Thyroid gland (tissue), 4 donors: ENCODE data around the gene SMARCC1. TPM values are rescaled to one million over a fixed set of nuclear protein-coding genes. Genes with fewer than 3 reads are reported as not detected.

ENCODE experiments used
- DNase-seq, 2 donors: peaks; one replicate each; pipeline ENCODE4 v3.0.0-alpha.2; 2019
- H3K27ac ChIP-seq, 3 donors: fragments of 200-600 bp; sonication (generic); 1 replicate in 2 of 3; 2 replicates in 1 of 3; pipeline ENCODE4 v1.5.1; 2016 to 2019; ENCODE audit warnings: mild to moderate bottlenecking in 1 of 3, moderate library complexity in 1 of 3
- H3K27me3 ChIP-seq: fragments of 200-600 bp; sonication (generic); one replicate; pipeline ENCODE4 v1.5.1; 2019
- H3K36me3 ChIP-seq, 2 donors: fragments of 200-600 bp; sonication (generic); one replicate each; pipeline ENCODE4 v1.5.1; 2016 to 2019
- H3K4me1 ChIP-seq, 2 donors: fragments of 200-600 bp; sonication (generic); one replicate each; pipeline ENCODE4 v1.5.1; 2017 to 2019
- H3K4me3 ChIP-seq, 3 donors: fragments of 200-600 bp; sonication (generic); replicated peaks in 1 of 3; 1 replicate in 2 of 3; 2 replicates in 1 of 3; pipeline ENCODE4 v1.5.1; 2016; ENCODE audit warnings: mild to moderate bottlenecking in 1 of 3
- H3K9me3 ChIP-seq: fragments of 200-600 bp; sonication (generic); one replicate; pipeline ENCODE4 v1.5.1; 2017
- CTCF ChIP-seq, 6 experiments: fragments of 200-600 bp in 3 of 6; fragments of 450-650 bp in 3 of 6; sonication (generic) in 3 of 6; IDR thresholded peaks; one replicate each; pipeline ENCODE4 v1.5.1; 2016 to 2019; ENCODE audit warnings: antibody characterized with exemption in 6 of 6, mild to moderate bottlenecking in 2 of 6, inconsistent platforms in 1 of 6, moderate library complexity in 1 of 6
- POLR2A ChIP-seq, 2 donors: fragments of 450-650 bp; IDR thresholded peaks; one replicate each; pipeline ENCODE4 v1.6.1; 2017; ENCODE audit warnings: antibody characterized with exemption in 2 of 2, mild to moderate bottlenecking in 2 of 2, moderate library complexity in 1 of 2
- WGBS, 2 donors: methylation state at CpG; one replicate each; pipeline ENCODE4 v1.1.5; 2017; 5-methylcytosine and 5-hydroxymethylcytosine counted together
- intact Hi-C: fragments of 100-400 bp; cut with DNase I; formaldehyde crosslinking; loops from one replicate; pipeline ENCODE4 v1.15.1; 2023
- total RNA-seq, 4 donors: library from RNA; depleted of rRNA; stranded (reverse); fragments of >200 nt; gene quantifications; one replicate each; pipeline ENCODE4 v1.2.3, GENCODE V29; 2016

SMARCC1 gene
- total RNA-seq, 4 donors from 2014 or later: 38.0 to 49.2 (median 45.4) TPM

- intact Hi-C loops: no loop called here
- WGBS, 2 donors: 76 to 86% methylated on average over 5 of the region's 5 CpGs
Measured at GRCh38 chr3:47617086-47618010, 164.3 kb downstream of the SMARCC1 start.

GRCh38 chr3:47614788-47615187, 166.9 kb downstream of the SMARCC1 start:
- no peak for TF ChIP-seq CTCF (IDR thresholded peaks at IDR 0.05)
- TF ChIP-seq POLR2A (IDR thresholded peaks at IDR 0.05): no peak
- peaks cover 10 to 14% of the 10 kb centered on the region in 2 donors for H3K36me3 ChIP-seq
- intact Hi-C loops: no loop called here
- no peaks in the 10 kb centered on the region for H3K27me3 ChIP-seq
- H3K4me3 ChIP-seq: no peak overlapping the region
- no peak overlapping the region for H3K27ac ChIP-seq
- H3K9me3 ChIP-seq: no peaks in the 10 kb centered on the region
- no peak for DNase-seq
- WGBS, 2 donors: 95 to 97% methylated on average over 2 of the region's 2 CpGs
- H3K4me1 ChIP-seq: peaks cover 14 to 16% of the 10 kb centered on the region in 2 donors

More at GRCh38 chr3:47617086-47618010, 164.3 kb downstream of the SMARCC1 start:
- TF ChIP-seq POLR2A (IDR thresholded peaks at IDR 0.05): no peak
- no peak for TF ChIP-seq CTCF (IDR thresholded peaks at IDR 0.05)
- H3K4me1 ChIP-seq: peaks cover 9 to 11% of the 10 kb centered on the region in 2 donors
- no peak for DNase-seq
- no peak overlapping the region for H3K27ac ChIP-seq
- no peaks in the 10 kb centered on the region for H3K9me3 ChIP-seq
- H3K36me3 ChIP-seq: peaks cover 9 to 12% of the 10 kb centered on the region in 2 donors
- H3K4me3 ChIP-seq: no peak overlapping the region
- no peaks in the 10 kb centered on the region for H3K27me3 ChIP-seq

- H3K27me3 ChIP-seq: no peaks in the 10 kb centered on the region
- peak overlapping the region in 1 of 3 donors; percentile 86 for H3K27ac ChIP-seq
- H3K4me3 ChIP-seq: no peak overlapping the region
- H3K9me3 ChIP-seq: no peaks in the 10 kb centered on the region
- 79 to 83% methylated on average over 4 of the region's 4 CpGs for WGBS, 2 donors
- no peak for TF ChIP-seq POLR2A (IDR thresholded peaks at IDR 0.05)
- no peak for TF ChIP-seq CTCF (IDR thresholded peaks at IDR 0.05)
- peaks cover 14 to 16% of the 10 kb centered on the region in 2 donors for H3K4me1 ChIP-seq
- intact Hi-C loops: no loop called here
- DNase-seq: no peak
- H3K36me3 ChIP-seq: peaks cover 7 to 8% of the 10 kb centered on the region in 2 donors
Measured at GRCh38 chr3:47613722-47614121, 168.0 kb downstream of the SMARCC1 start.

GRCh38 chr3:47612879-47613278, 168.8 kb downstream of the SMARCC1 start:
- H3K9me3 ChIP-seq: no peaks in the 10 kb centered on the region
- TF ChIP-seq CTCF (IDR thresholded peaks at IDR 0.05) (no peak), POLR2A (IDR thresholded peaks at IDR 0.05) (no peak)
- peaks cover 7 to 14% of the 10 kb centered on the region in 2 donors for H3K36me3 ChIP-seq
- no peak for DNase-seq
- peak overlapping the region; percentile 79 to 95 (median 86) for H3K27ac ChIP-seq
- intact Hi-C loops: no loop called here
- no peaks in the 10 kb centered on the region for H3K27me3 ChIP-seq
- 90 to 98% methylated on average over 2 of the region's 2 CpGs for WGBS, 2 donors
- peaks cover 14 to 16% of the 10 kb centered on the region in 2 donors for H3K4me1 ChIP-seq
- no peak overlapping the region for H3K4me3 ChIP-seq

- TF ChIP-seq POLR2A (IDR thresholded peaks at IDR 0.05) (peak in 1 of 2 donors; percentile 54), CTCF (IDR thresholded peaks at IDR 0.05) (no peak)
- no peak for DNase-seq
- intact Hi-C loops: no loop called here
- H3K4me1 ChIP-seq: peaks cover 14 to 16% of the 10 kb centered on the region in 2 donors
- H3K9me3 ChIP-seq: no peaks in the 10 kb centered on the region
- H3K27me3 ChIP-seq: no peaks in the 10 kb centered on the region
- peaks cover 7 to 18% of the 10 kb centered on the region in 2 donors for H3K36me3 ChIP-seq
- no peak overlapping the region for H3K4me3 ChIP-seq
- H3K27ac ChIP-seq: peak overlapping the region; percentile 79 to 95 (median 86)
Measured at GRCh38 chr3:47612178-47612577, 169.5 kb downstream of the SMARCC1 start.
